Measurements from ENCODE around the gene STAT3.

DNA sequence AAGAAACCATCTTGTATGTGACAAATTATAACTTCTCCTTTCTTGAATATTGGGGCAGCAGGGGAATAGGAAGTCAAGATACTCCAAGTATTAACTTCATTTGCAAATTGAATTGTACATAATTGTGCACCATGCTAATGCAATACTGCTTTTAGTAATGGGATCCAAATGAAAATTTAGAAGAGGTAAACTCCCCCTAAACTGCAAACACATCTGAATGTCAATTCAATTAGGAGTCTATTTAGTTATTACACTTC is 116.5 kb downstream of the STAT3 start:
- TF ChIP-seq, protein P1, sequence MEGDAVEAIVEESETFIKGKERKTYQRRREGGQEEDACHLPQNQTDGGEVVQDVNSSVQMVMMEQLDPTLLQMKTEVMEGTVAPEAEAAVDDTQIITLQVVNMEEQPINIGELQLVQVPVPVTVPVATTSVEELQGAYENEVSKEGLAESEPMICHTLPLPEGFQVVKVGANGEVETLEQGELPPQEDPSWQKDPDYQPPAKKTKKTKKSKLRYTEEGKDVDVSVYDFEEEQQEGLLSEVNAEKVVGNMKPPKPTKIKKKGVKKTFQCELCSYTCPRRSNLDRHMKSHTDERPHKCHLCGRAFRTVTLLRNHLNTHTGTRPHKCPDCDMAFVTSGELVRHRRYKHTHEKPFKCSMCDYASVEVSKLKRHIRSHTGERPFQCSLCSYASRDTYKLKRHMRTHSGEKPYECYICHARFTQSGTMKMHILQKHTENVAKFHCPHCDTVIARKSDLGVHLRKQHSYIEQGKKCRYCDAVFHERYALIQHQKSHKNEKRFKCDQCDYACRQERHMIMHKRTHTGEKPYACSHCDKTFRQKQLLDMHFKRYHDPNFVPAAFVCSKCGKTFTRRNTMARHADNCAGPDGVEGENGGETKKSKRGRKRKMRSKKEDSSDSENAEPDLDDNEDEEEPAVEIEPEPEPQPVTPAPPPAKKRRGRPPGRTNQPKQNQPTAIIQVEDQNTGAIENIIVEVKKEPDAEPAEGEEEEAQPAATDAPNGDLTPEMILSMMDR (conservative IDR thresholded peaks at IDR 0.05; ENCODE audit: low read length), result no peak
- no peak for TF ChIP-seq EZH2phosphoT487 (IDR thresholded peaks at IDR 0.05; ENCODE audit: borderline replicate concordance, low read depth, low read length)
